ENCODE data around the gene AFAP1L2. TPM values are rescaled to one million over a fixed set of nuclear protein-coding genes. Genes with fewer than 3 reads are reported as not detected.
A peak's percentile ranks its signal among the peaks of the same experiment; 100 is the strongest.

The AFAP1L2 gene
- total and polyA plus RNA-seq, 7 experiments from 2014 or later = 0.56 to 3.0 (median 1.5) TPM

DNA sequence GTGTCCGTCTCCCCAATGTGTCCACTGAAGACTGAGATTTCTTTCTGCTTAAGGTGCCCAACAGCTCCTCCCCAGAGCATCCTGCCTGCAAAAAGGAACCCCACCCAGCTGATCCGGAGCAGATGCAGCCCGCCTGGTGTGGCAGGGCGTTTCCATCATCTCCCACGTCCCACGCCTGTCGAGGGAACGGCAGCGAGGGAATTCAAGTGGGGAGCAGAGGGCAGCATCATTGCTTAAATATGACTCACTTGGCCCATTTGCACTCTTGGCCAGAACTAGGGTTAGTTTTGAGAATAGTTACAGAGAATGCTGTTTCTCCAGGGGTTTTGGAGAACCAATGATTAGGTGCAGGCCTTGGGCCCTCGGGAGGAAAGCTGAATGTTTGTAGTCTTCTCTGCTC, 144.5 kb downstream of the AFAP1L2 start:
- intact Hi-C loops (cut with micrococcal nuclease) = no loop called here

GRCh38 chr10:114258274-114258840, 145.9 kb downstream of the AFAP1L2 start:
- Histone ChIP-seq H3K27ac (ENCODE audit: low read depth, low read length) (no peak overlapping the region), H3K9me3 (ENCODE audit: control insufficient read depth in 2 of 3, low read length in 3 of 3) (no peaks in the 10 kb centered on the region), H3K36me3 (ENCODE audit: control insufficient read depth in 2 of 3, insufficient read depth in 3 of 3, low read length in 3 of 3) (no peaks in the 10 kb centered on the region), H3K27me3 (ENCODE audit: control insufficient read depth in 2 of 2, insufficient read depth in 2 of 2, low read length in 2 of 2) (no peaks in the 10 kb centered on the region), H3K4me1 (ENCODE audit: control insufficient read depth in 2 of 2, insufficient read depth in 2 of 2, low read length in 2 of 2) (no peaks in the 10 kb centered on the region), H3K4me3 (ENCODE audit: low read length) (no peak overlapping the region)
- ATAC-seq = no peak
- DNase-seq = peak in 2 of 9 donors; percentile 23 to 31
- Mint-ChIP-seq H3K27ac (peak overlapping the region in 6 of 9 donors; percentile 5 to 54 (median 22)), H3K9me3 (peaks cover 0 to 4% (median 0%) of the 10 kb centered on the region in 11 donors), H3K4me1 (peaks cover 0 to 18% (median 12%) of the 10 kb centered on the region in 7 donors), H3K27me3 (peaks cover 0 to 6% (median 0%) of the 10 kb centered on the region in 5 donors), H3K36me3 (no peaks in the 10 kb centered on the region), H3K4me3 (no peak overlapping the region)
- CTCF ChIA-PET = no interaction called here
- POLR2A ChIA-PET = no interaction called here
- intact Hi-C loops (cut with micrococcal nuclease) = no loop called here

More for the DNA sequence above, 144.5 kb downstream of the AFAP1L2 start:
- H3K36me3 ChIP-seq (ENCODE audit: control insufficient read depth in 2 of 3, insufficient read depth in 3 of 3, low read length in 3 of 3) = no peaks in the 10 kb centered on the region
- H3K27me3 Mint-ChIP-seq = peaks cover 0 to 5% (median 1%) of the 10 kb centered on the region in 5 donors
- H3K27me3 ChIP-seq (ENCODE audit: control insufficient read depth in 2 of 2, insufficient read depth in 2 of 2, low read length in 2 of 2) = no peaks in the 10 kb centered on the region
- ATAC-seq (no peak), DNase-seq (no peak)
- H3K4me3 ChIP-seq (ENCODE audit: low read length) = no peak overlapping the region
- H3K4me1 Mint-ChIP-seq = peaks cover 0 to 18% (median 12%) of the 10 kb centered on the region in 7 donors
- no peak overlapping the region for H3K27ac ChIP-seq (ENCODE audit: low read depth, low read length)
- no peaks in the 10 kb centered on the region for H3K9me3 Mint-ChIP-seq
- peak overlapping the region in 1 of 9 donors; percentile 19 for H3K27ac Mint-ChIP-seq
- H3K9me3 ChIP-seq (ENCODE audit: control insufficient read depth in 2 of 3, low read length in 3 of 3) = no peaks in the 10 kb centered on the region
- H3K36me3 Mint-ChIP-seq = no peaks in the 10 kb centered on the region
- ChIA-PET CTCF (no interaction called here), POLR2A (no interaction called here)
- no peaks in the 10 kb centered on the region for H3K4me1 ChIP-seq (ENCODE audit: control insufficient read depth in 2 of 2, insufficient read depth in 2 of 2, low read length in 2 of 2)
- no peak overlapping the region for H3K4me3 Mint-ChIP-seq

- POLR2A ChIA-PET = no interaction called here
- Mint-ChIP-seq H3K9me3 (peaks cover 0 to 6% (median 0%) of the 10 kb centered on the region in 11 donors), H3K36me3 (no peaks in the 10 kb centered on the region), H3K4me3 (no peak overlapping the region), H3K27me3 (peaks cover 0 to 6% (median 0%) of the 10 kb centered on the region in 5 donors), H3K4me1 (peaks cover 0 to 18% (median 12%) of the 10 kb centered on the region in 7 donors), H3K27ac (peak overlapping the region in 2 of 9 donors; percentile 6 to 39)
- H3K4me3 ChIP-seq (ENCODE audit: low read length) = no peak overlapping the region
- intact Hi-C loops (cut with micrococcal nuclease) = no loop called here
- CTCF ChIA-PET = no interaction called here
- no peak for DNase-seq
- no peak for ATAC-seq
- no peaks in the 10 kb centered on the region for H3K27me3 ChIP-seq (ENCODE audit: control insufficient read depth in 2 of 2, insufficient read depth in 2 of 2, low read length in 2 of 2)
- no peaks in the 10 kb centered on the region for H3K4me1 ChIP-seq (ENCODE audit: control insufficient read depth in 2 of 2, insufficient read depth in 2 of 2, low read length in 2 of 2)
- no peaks in the 10 kb centered on the region for H3K36me3 ChIP-seq (ENCODE audit: control insufficient read depth in 2 of 3, insufficient read depth in 3 of 3, low read length in 3 of 3)
- no peak overlapping the region for H3K27ac ChIP-seq (ENCODE audit: low read depth, low read length)
- H3K9me3 ChIP-seq (ENCODE audit: control insufficient read depth in 2 of 3, low read length in 3 of 3) = no peaks in the 10 kb centered on the region
Observed at GRCh38 chr10:114257498-114257897, 146.8 kb downstream of the AFAP1L2 start.

- Mint-ChIP-seq H3K27ac (no peak overlapping the region), H3K36me3 (no peaks in the 10 kb centered on the region), H3K9me3 (peaks cover 0 to 6% (median 0%) of the 10 kb centered on the region in 11 donors), H3K4me1 (peaks cover 0 to 18% (median 12%) of the 10 kb centered on the region in 7 donors), H3K4me3 (no peak overlapping the region), H3K27me3 (peaks cover 0 to 10% (median 0%) of the 10 kb centered on the region in 5 donors)
- DNase-seq (no peak), ATAC-seq (no peak)
- ChIA-PET CTCF (no interaction called here), POLR2A (no interaction called here)
- no peaks in the 10 kb centered on the region for H3K27me3 ChIP-seq (ENCODE audit: control insufficient read depth in 2 of 2, insufficient read depth in 2 of 2, low read length in 2 of 2)
- no peak overlapping the region for H3K4me3 ChIP-seq (ENCODE audit: low read length)
- intact Hi-C loops (cut with micrococcal nuclease) = no loop called here
- H3K4me1 ChIP-seq (ENCODE audit: control insufficient read depth in 2 of 2, insufficient read depth in 2 of 2, low read length in 2 of 2) = no peaks in the 10 kb centered on the region
- no peaks in the 10 kb centered on the region for H3K36me3 ChIP-seq (ENCODE audit: control insufficient read depth in 2 of 3, insufficient read depth in 3 of 3, low read length in 3 of 3)
- no peak overlapping the region for H3K27ac ChIP-seq (ENCODE audit: low read depth, low read length)
- no peaks in the 10 kb centered on the region for H3K9me3 ChIP-seq (ENCODE audit: control insufficient read depth in 2 of 3, low read length in 3 of 3)
Observed at GRCh38 chr10:114256822-114257221, 147.5 kb downstream of the AFAP1L2 start.

GRCh38 chr10:114256008-114256765, 148.1 kb downstream of the AFAP1L2 start:
- Mint-ChIP-seq H3K27me3 (peaks cover 0 to 10% (median 3%) of the 10 kb centered on the region in 5 donors), H3K4me1 (peaks cover 0 to 18% (median 12%) of the 10 kb centered on the region in 7 donors), H3K4me3 (no peak overlapping the region), H3K27ac (peak overlapping the region in 1 of 9 donors; percentile 4), H3K9me3 (peaks cover 0 to 6% (median 0%) of the 10 kb centered on the region in 11 donors), H3K36me3 (no peaks in the 10 kb centered on the region)
- no peak overlapping the region for H3K4me3 ChIP-seq (ENCODE audit: low read length)
- ATAC-seq = no peak
- ChIA-PET POLR2A (no interaction called here), CTCF (no interaction called here)
- H3K4me1 ChIP-seq (ENCODE audit: control insufficient read depth in 2 of 2, insufficient read depth in 2 of 2, low read length in 2 of 2) = no peaks in the 10 kb centered on the region
- DNase-seq = no peak
- intact Hi-C loops (cut with micrococcal nuclease) = no loop called here
- no peaks in the 10 kb centered on the region for H3K27me3 ChIP-seq (ENCODE audit: control insufficient read depth in 2 of 2, insufficient read depth in 2 of 2, low read length in 2 of 2)
- H3K36me3 ChIP-seq (ENCODE audit: control insufficient read depth in 2 of 3, insufficient read depth in 3 of 3, low read length in 3 of 3) = no peaks in the 10 kb centered on the region
- H3K27ac ChIP-seq (ENCODE audit: low read depth, low read length) = no peak overlapping the region
- H3K9me3 ChIP-seq (ENCODE audit: control insufficient read depth in 2 of 3, low read length in 3 of 3) = no peaks in the 10 kb centered on the region

- intact Hi-C loops (cut with micrococcal nuclease) = no loop called here
- Histone ChIP-seq H3K4me1 (ENCODE audit: control insufficient read depth in 2 of 2, insufficient read depth in 2 of 2, low read length in 2 of 2) (no peaks in the 10 kb centered on the region), H3K27me3 (ENCODE audit: control insufficient read depth in 2 of 2, insufficient read depth in 2 of 2, low read length in 2 of 2) (no peaks in the 10 kb centered on the region), H3K4me3 (ENCODE audit: low read length) (no peak overlapping the region), H3K9me3 (ENCODE audit: control insufficient read depth in 2 of 3, low read length in 3 of 3) (no peaks in the 10 kb centered on the region), H3K27ac (ENCODE audit: low read depth, low read length) (no peak overlapping the region), H3K36me3 (ENCODE audit: control insufficient read depth in 2 of 3, insufficient read depth in 3 of 3, low read length in 3 of 3) (no peaks in the 10 kb centered on the region)
- ATAC-seq = no peak
- CTCF ChIA-PET = no interaction called here
- DNase-seq = no peak
- Mint-ChIP-seq H3K27me3 (peaks cover 0 to 10% (median 6%) of the 10 kb centered on the region in 5 donors), H3K36me3 (no peaks in the 10 kb centered on the region), H3K4me1 (peaks cover 0 to 18% (median 12%) of the 10 kb centered on the region in 7 donors), H3K9me3 (peaks cover 0 to 6% (median 0%) of the 10 kb centered on the region in 11 donors), H3K4me3 (no peak overlapping the region), H3K27ac (no peak overlapping the region)
- POLR2A ChIA-PET = no interaction called here
Observed at GRCh38 chr10:114255227-114255626, 149.1 kb downstream of the AFAP1L2 start.
